Glutamatergic neuron (in vitro differentiated cells): ENCODE results near the gene TM6SF1. TPM values are rescaled to one million over a fixed set of nuclear protein-coding genes. Genes with fewer than 3 reads are reported as not detected.

Experiments
- DNase-seq: peaks from one replicate; pipeline ENCODE4 v3.0.0; 2022
- H3K27ac Mint-ChIP-seq: one replicate; pipeline ENCODE4 v1.8.0; 2020; ENCODE audit warnings: mild to moderate bottlenecking, mixed read lengths, inconsistent platforms; ENCODE audit not compliant: unreplicated experiment
- H3K27me3 Mint-ChIP-seq: one replicate; pipeline ENCODE4 v1.8.0; 2020; ENCODE audit warnings: mild to moderate bottlenecking, moderate library complexity, mixed read lengths, inconsistent platforms; ENCODE audit not compliant: unreplicated experiment
- H3K36me3 Mint-ChIP-seq: one replicate; pipeline ENCODE4 v1.8.0; 2020; ENCODE audit warnings: mild to moderate bottlenecking, mixed read lengths, inconsistent platforms; ENCODE audit not compliant: unreplicated experiment
- H3K4me1 Mint-ChIP-seq: one replicate; pipeline ENCODE4 v1.8.0; 2020; ENCODE audit warnings: mild to moderate bottlenecking, low read depth, mixed read lengths, inconsistent platforms; ENCODE audit not compliant: unreplicated experiment
- H3K4me3 Mint-ChIP-seq: one replicate; pipeline ENCODE4 v1.8.0; 2020; ENCODE audit warnings: mild to moderate bottlenecking, mixed read lengths, inconsistent platforms; ENCODE audit not compliant: unreplicated experiment
- H3K9me3 Mint-ChIP-seq: one replicate; pipeline ENCODE4 v1.8.0; 2020; ENCODE audit warnings: mild to moderate bottlenecking, moderate library complexity, mixed read lengths, inconsistent platforms; ENCODE audit not compliant: unreplicated experiment
- CTCF ChIP-seq: fragments of 200-600 bp; sonication (generic); IDR thresholded peaks from one replicate; pipeline ENCODE4 v1.5.0; 2021; ENCODE audit not compliant: partially characterized antibody, unreplicated experiment
- total RNA-seq: library from RNA; stranded (reverse); fragmentation: NEBNext Ultra II Directional; extraction: Animal tissue kit (Norgen Biotek cat#: 25700); gene quantifications from one replicate; pipeline ENCODE4 v1.2.1, GENCODE V29; 2021; ENCODE audit not compliant: unreplicated experiment

TM6SF1 gene
- total RNA-seq, 1 donor from 2014 or later, result not detected

GRCh38 chr15:83094583-83094982 lies 12.9 kb upstream of the TM6SF1 start:
- no peak for TF ChIP-seq CTCF
- no peak for DNase-seq
- H3K36me3 Mint-ChIP-seq, result no peaks in the 10 kb centered on the region
- no peaks in the 10 kb centered on the region for H3K4me1 Mint-ChIP-seq
- H3K27me3 Mint-ChIP-seq, result peaks cover 3% of the 10 kb centered on the region
- no peak overlapping the region for H3K27ac Mint-ChIP-seq
- no peaks in the 10 kb centered on the region for H3K9me3 Mint-ChIP-seq
- H3K4me3 Mint-ChIP-seq, result no peak overlapping the region

- no peaks in the 10 kb centered on the region for H3K9me3 Mint-ChIP-seq
- no peaks in the 10 kb centered on the region for H3K36me3 Mint-ChIP-seq
- H3K4me3 Mint-ChIP-seq, result no peak overlapping the region
- H3K27me3 Mint-ChIP-seq, result peaks cover 4% of the 10 kb centered on the region
- DNase-seq, result no peak
- no peak for TF ChIP-seq CTCF
- H3K4me1 Mint-ChIP-seq, result no peaks in the 10 kb centered on the region
- H3K27ac Mint-ChIP-seq, result no peak overlapping the region
Measured at GRCh38 chr15:83098079-83098478, 9.4 kb upstream of the TM6SF1 start.

GRCh38 chr15:83099290-83099689 lies 8.2 kb upstream of the TM6SF1 start:
- H3K27me3 Mint-ChIP-seq, result peaks cover 4% of the 10 kb centered on the region
- TF ChIP-seq CTCF, result no peak
- no peaks in the 10 kb centered on the region for H3K9me3 Mint-ChIP-seq
- DNase-seq, result no peak
- no peaks in the 10 kb centered on the region for H3K4me1 Mint-ChIP-seq
- no peaks in the 10 kb centered on the region for H3K36me3 Mint-ChIP-seq
- no peak overlapping the region for H3K27ac Mint-ChIP-seq
- no peak overlapping the region for H3K4me3 Mint-ChIP-seq

GRCh38 chr15:83100097-83100646 lies 7.3 kb upstream of the TM6SF1 start:
- H3K27me3 Mint-ChIP-seq, result peaks cover 4% of the 10 kb centered on the region
- no peak for TF ChIP-seq CTCF
- H3K36me3 Mint-ChIP-seq, result no peaks in the 10 kb centered on the region

DNA sequence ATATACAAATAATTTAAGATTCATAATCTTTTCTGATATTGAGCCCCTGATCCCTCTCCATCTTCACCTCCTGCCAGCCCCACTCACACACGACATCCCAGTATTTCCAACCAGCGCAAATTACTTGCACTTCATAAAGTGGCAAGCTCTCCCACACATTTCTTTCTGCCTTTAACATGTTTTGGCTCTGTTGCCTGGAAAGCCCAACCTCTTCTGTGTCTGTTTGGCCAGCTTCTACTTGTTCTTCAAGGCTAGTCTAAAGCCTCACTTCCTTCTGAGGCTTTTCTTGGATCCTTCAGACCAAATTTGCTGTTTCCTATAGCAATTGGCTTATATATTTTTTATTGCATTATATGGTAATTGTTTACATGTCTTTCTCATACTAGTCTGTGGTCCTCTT lies 5.1 kb upstream of the TM6SF1 start:
- peaks cover 12% of the 10 kb centered on the region for H3K27me3 Mint-ChIP-seq
- H3K36me3 Mint-ChIP-seq, result no peaks in the 10 kb centered on the region
- no peaks in the 10 kb centered on the region for H3K9me3 Mint-ChIP-seq

More at GRCh38 chr15:83100097-83100646, 7.3 kb upstream of the TM6SF1 start:
- no peaks in the 10 kb centered on the region for H3K9me3 Mint-ChIP-seq
- no peaks in the 10 kb centered on the region for H3K4me1 Mint-ChIP-seq
- H3K4me3 Mint-ChIP-seq, result no peak overlapping the region
- no peak for DNase-seq
- no peak overlapping the region for H3K27ac Mint-ChIP-seq

More for the DNA sequence above, 5.1 kb upstream of the TM6SF1 start:
- no peak for TF ChIP-seq CTCF
- Mint-ChIP-seq H3K27ac (no peak overlapping the region), H3K4me1 (no peaks in the 10 kb centered on the region), H3K4me3 (no peak overlapping the region)
- DNase-seq, result no peak
